GM18517 (cell line): ENCODE measurements around the gene TLCD5.

Source experiments
- ATAC-seq: cut with Tn5 transposase; IDR thresholded peaks from one replicate; pipeline ENCODE4 v1.9.1; 2021; ENCODE audit warnings: mild to moderate bottlenecking, moderate library complexity; ENCODE audit not compliant: unreplicated experiment

TLCD5 gene

DNA sequence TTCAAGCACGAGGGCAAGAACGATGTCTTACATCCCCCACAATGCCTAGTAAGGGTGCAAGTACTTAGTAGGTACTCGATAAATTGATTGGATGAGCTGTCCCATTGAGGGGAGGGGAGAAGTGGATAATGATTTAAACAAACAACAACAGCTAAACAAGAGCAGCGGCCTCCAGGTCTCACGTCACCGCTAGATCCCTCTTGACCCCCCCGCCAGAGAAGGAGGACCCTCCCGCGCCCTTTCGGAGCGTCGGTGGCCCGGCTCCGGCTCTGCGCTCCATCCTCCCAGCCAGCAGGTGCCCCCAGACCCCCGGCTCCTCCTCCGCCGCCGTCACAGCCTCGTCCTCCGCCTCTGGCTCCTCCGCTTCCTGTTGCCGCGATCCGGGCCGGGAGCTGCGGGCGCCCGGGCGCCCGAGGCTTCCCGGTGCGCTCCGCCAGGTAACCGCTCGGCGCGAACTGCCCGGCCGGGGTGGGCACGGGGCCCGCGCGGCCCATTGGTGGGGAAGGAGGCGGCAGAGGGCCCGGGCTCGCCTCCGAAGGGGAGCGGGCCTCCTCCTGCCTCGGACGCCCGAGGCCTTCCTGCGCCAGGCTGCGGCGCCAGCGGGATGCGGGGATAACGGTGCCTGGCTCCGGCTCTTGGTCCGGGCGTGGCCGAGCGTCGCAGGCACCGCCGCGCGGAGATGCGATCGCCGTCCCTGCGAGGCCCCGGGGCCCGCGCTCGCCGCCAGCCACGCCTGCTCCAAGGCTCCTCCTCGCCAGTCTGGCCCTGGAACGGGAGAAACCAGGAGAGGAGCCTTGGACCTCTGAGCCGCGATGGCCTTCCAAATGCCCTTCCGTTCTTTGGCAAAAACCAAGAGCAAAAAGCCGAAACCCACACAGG lies at the start of gene TLCD5:
TSS of gene TLCD5 (plus strand) at position 368 of the 879 bp plus-strand sequence. CDS start 2,143 bp downstream, outside the sequence.
- no peak for ATAC-seq

DNA sequence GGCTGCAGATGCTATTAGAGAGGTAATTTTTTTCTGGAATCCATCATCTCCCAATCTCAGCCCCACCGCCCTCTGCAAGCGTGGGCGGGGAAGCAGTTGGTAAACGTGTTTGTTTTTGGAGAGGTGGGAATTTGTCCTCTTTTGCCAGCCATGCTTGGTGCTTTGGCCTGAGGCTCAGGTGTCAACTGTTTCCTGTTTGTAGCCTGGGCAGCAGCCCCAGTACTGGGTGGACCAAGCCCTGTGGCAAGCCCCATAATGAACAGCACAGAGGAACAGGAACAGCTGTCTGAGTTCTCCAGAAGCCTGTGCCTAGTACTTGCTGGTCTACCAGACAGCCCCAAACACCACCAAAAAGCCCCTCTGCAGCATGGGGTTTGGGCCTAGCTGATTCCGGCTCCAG lies 45.6 kb upstream of the TLCD5 start:
- no peak for ATAC-seq

DNA sequence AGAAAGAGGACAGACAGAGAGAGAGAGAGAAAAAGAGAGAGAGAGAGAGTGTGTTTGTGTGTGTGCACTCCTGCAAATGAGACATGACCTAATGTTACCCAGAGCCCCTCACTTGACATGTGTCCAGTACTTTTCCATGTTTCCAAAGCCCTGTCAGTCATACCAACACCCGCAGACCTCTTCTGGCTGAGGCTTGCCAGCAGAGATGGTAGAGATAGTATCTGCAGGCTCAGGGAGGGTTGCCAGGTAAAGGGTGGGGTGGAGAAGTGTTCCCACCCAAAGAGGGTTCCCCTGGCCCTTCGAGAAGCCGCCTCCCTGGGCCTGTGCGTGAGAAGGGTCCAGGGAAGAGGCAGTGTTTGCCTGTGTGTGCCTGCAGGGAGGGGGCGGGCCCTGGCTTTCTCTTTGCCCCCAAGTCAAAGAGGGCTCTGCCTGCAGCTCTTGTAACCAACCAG lies 44.5 kb upstream of the TLCD5 start:
- no peak for ATAC-seq

DNA sequence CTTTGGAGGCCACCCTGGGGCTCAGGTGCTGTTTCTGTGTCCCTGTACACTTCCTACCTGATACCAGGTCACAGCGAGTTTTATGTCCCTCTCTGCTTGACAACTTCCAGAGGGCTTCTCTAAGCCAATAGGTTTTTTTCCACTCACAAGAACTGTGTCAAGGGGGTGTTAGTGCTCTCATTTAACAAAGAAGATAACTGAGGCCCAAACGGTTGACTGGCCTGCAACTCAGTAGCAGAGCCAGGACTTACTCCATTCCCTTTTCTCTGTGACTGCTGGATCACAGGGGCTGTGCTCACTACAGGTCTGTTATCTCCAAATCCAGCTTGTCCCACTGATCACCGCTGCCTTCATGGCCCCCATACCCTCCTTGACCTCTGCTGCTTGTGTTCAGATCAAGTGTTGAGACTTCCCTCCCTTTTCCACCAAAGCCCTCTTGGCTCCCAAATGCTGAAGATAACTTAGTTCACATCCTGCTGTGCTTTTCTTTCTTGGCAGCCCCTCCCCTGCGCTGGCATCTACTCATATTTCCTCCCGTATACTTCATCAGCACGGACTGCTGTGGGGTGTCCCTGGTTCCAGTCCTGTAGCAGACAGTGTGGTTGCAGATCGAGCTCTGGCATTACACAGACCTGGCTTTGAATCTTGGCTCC lies 43.8 kb upstream of the TLCD5 start:
- no peak for ATAC-seq

DNA sequence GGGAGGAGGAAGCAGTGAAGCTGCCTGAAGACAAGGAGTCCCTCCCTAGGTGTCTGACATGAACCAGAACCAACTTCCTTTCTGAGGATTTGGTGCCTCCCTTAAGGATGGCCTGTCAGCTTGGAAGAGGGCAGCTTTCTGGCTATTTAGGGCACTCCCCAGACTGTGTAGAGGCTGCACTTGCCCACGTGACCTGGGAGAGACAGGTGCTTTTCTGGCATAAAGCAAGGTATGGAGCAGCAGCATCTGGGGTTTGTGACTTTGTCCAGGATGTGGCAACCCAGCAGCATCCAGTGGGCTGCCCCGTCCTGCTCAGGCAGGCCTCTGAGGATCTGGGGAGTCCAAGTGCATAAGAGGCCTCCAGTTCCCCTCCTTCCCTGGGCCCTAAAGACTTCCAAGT lies 42.0 kb upstream of the TLCD5 start:
- no peak for ATAC-seq

DNA sequence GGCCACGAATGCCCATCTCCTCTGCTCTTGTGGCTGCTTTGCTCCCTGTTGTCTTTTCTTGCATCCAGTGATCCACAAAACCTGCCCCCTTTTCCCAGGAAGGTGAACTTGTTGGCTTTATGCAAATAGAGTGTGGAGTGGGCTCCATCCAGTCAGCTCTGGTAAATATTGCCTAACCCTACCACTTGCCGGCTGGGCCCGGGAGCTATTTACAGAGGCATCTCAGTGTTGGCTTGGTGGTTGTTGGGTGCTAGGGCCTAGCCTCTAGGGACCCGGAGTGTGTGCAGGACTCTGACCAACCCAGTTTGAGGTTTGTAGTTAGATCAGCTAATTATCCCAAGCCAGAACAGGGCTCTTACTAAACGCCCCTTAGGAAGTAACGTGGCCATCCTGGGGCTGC lies 40.8 kb upstream of the TLCD5 start:
- no peak for ATAC-seq

DNA sequence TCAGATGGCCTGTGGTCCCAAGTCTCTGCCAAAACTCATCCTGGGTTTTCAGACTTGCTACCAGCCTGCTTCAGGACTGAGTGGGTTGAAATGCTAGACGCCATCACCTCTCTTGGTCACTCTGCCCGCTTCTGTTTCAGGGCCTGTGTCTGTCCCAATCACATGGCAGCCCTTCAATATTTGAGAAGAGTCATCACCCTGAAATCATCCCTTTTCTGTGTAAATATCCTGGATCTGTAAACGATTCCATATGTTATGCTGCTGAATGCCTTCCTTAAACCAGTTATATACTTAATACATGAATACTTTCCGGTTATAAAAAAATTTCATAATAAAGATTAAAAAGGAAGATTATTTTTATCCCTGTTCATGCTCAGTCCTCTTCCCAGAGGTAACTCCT lies 39.8 kb upstream of the TLCD5 start:
- ATAC-seq, result no peak

DNA sequence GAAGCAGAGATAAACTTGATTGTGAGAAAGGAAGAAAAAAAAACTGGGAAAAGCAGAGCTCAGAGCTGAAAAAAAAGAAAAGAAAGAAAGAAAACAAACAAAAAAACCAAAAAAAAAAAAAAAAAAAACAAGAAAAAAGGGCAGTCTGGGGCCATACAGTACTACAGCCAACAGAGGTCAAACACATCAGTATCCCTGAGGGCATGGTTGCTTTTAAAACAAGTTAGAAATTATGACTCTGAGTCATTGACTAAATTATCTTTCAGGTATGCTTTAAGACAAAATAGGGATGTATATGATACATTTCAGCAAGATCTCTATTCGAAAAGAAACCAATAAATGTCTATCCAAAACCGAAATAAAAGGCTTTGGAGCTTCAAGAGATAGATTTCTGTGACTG lies 37.1 kb upstream of the TLCD5 start:
- no peak for ATAC-seq

DNA sequence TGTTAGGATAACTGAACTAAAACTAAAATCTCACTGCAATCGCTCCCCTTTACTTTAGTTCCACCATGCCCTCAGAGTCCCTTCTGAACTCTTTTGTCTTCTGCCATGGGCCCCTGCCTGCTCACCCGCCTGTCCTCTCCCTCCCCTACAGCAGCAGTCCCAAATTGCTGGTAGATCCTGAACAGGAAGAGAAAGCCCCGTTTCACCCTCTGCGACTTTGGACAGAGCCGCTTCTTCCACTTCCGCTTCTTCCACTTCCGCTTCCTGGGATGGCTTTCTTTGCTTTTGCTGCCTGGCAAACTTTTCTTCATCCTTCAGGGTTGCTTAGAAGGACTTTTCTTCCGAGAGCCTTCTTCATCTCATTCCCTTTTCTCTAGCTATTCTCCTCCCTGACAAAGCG lies 35.7 kb upstream of the TLCD5 start:
- ATAC-seq, result no peak

DNA sequence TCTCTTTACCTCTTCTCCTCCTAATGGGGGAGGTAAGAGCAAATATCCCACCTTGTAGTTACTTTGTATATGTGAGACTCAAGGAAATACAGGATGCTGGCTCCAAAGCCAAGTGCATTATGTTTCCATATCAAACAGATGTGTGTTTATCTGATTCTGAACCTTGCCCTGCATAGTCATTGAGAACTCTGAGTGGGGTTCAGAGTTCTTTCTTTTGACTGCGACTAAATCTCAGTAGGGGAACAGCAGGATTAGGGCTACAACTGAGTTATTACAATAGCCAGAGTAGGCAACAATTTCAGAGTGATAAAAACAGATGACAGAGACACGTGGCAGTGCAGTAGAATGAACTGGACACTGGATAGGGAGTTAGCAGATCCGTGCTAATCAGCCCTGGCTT lies 34.1 kb upstream of the TLCD5 start:
- no peak for ATAC-seq

DNA sequence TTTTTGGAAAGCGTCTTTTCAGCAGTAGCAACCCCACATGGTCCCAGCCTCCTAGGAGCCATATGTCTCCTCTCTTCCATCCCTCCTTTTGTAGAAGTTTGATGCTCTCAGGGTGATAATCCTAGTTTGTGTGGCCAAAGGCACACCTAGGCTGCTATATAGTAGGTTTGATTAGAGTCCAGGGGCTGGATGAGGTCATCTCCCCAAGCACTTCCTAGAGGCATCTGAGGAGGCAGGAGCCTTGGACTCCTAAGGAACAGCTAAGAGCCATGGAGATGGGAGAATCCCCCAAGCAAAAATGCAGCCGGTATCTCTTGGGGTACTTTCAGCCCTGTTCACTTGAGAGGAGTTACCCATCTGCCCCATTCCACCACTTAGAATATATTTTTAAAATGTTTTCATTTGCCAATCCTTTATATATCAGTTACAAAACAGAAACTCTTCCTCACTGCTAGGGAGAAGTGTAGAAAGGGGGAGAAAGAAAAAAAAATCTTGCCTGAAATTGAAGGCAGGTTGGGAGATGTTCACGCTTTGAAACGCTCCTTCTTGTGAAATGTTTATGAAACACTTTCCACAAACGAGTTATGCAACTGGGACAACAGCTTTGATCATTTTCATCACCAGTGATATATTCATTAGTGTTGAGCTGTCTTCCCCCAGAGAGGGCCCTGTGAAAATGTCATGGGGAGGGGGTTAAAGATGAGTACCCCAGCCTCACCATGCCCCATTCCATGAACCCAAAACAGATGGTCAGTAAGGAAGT lies 31.9 kb upstream of the TLCD5 start:
- ATAC-seq, result no peak

DNA sequence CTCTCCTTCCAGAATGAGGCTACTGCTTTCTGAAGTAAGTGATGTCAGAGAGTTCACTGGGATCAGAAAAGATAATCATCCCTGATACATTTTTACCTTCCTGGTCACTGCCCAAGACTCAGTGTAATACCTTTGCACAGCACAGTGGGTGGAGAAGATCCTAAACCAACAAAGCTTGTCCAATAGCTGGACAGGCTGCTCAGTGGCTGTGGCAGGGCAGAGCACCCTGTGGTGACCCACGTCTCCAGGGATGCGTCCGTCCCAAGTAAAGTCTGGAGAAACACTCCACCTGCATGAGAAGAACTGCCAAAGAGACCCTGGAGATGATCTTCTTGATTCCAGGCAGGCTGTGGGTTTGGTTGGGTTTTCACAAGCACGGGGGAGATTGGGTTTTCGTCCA lies 31.0 kb upstream of the TLCD5 start:
- ATAC-seq, result no peak

DNA sequence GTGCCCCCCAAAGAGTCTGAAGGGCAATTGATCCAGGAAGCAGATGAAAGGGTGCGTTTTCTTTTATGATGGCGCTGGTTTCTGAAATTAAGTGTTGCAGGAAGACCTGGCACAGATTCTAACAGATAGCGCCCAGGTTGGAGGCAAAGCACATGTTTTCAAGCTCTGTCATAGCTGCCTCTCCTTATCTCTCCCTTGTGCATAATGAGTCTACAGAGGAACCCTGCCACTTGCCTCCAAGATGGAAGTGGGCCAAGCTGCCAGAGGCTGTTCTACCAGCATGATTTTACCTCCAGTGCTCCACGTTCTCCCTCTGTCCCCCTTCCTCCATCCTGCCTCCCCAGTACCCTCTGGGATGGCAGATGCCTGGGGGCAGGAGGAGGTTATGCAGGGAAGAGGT lies 30.0 kb upstream of the TLCD5 start:
- no peak for ATAC-seq

DNA sequence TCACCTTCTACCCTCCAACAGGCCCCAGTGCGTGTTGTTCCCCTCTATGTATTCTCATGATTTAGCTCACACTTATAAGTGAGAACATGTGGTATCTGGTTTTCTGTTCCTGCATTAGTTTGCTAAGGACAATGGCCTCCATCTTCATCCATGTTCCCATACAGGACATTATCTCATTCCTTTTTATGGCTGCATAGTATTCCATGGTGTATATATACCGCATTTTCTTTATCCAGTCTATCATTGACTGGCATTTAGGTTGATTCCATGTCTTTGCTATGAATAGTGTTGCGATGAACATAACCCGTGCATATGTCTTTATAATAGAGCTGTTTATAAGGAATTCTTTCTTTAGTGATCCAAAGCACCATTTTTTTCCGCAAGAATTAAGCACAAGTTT lies 28.5 kb upstream of the TLCD5 start:
- no peak for ATAC-seq

DNA sequence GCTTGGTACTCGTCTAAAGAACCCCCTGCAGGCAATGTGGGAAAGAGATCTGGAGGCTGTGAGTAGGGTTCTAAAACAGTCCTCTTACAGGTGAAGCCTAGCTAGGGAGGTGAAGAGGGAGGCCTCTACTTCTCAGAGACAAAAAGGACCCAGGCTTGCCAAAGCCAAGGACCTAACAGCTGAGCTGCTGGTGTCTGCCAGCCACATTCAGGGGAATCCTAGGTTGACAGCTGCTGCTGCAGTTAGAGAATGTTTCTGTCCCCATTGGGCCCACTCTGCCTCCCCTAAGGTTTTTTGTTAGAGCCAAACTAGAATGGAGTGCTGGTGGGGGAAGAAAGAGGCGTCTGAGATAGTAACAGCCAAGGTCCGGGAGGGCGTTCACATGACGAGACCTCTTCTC lies 26.6 kb upstream of the TLCD5 start:
- ATAC-seq, result no peak

DNA sequence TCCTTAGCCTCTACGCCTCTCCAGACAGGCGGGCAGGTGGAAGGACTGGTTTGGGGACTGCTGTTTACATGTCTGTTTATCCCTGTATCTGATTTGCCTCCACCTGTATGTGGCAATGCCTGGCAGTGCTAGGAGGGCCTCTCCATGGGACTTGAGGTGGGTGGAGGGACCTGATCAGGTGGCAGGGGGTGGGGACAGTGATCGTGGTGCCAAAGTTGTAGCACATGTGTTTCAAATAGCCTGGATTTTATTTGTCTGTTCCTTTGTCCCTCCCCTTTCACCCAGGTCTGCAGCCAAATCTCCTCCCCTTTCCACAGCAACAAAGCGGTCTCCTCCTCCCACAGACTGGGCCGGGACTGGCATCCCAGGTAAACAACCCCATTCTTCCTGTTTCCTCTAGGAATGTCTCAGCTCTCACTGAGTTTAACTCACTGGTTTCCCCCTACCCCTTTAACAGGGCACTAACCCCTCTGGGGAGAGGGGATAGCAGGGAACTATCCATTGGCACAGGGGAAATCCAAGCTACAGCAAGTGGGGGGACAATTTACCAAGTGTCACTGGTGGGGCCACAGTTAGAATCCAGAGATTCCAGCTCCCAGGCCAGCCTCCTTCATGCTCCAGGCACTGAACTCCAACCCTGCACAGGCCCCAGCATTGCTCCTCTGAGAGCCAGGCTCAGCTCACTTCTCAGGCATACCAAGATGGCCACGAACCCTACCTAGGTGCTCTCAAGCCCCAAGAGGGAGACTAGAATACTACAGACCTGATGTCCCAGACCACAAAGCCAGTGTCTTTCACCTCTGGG lies 22.9 kb upstream of the TLCD5 start:
- no peak for ATAC-seq

DNA sequence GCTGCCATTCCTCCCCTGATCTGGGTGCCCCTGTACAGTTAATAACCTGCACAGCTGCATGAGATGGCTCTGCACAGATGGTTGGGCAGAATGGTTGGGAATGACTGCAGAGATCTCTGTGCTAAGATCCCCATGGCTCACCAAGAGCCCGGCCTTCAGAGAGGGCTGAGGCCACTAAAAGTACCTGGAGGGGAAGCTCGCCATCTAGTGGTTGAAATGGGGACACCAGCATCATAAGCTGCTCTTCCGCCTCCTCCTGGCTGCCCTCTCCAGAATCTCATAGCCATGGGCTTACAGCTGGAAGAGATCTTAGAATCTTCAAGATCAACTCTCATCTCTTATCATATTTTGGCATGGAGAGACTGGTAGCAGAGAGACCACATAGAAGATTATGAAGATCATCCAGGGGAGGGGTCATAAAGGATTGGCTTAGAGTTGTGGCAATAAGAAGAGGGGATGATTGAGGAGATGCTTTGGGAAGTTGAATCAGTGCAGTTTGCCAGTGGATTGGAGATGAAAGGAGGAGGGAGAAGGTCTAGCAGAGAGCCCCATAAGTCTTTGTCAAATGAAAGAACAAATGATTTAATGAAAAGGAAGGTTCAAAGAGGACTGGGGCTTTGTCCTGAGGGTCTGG lies 22.0 kb upstream of the TLCD5 start:
- ATAC-seq, result no peak

DNA sequence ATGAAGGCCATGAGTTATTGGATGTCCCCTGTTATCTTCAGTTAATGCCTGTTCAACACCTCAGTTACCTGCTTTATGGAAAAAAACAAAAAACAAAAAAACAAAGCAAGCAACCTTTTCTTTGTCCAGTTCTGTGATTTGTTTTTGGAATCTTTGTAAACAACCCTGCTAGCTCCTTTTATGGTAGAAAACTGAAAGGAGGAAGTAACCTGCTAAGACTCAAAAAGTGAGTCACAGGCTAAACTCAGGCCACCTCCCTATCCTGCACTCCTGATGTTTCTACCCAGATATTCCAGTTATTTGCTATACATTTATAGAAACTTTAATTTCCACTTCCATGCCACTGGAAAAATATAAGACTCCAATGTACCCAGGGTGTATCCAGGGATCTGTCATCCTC lies 20.6 kb upstream of the TLCD5 start:
- ATAC-seq, result no peak

DNA sequence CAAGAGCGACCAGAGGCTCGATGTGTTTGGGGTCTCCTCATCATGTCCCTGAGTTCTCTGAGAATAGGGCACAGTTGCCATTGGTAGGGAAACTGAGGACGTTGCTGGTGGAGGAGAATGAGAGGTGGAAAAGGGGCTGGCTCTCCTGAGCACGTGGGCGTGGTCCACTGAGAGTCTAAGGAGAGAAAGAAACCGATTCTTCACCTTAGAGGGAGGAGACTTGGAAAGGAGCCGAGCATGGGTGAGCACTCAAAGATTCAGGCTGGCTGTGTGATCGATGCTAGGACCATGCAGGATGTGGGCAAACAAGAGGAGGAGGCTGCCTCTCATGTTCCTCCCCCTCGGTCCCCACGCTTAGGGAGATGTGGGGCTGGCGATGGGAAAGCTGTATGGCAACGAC lies 19.8 kb upstream of the TLCD5 start:
- ATAC-seq, result no peak

DNA sequence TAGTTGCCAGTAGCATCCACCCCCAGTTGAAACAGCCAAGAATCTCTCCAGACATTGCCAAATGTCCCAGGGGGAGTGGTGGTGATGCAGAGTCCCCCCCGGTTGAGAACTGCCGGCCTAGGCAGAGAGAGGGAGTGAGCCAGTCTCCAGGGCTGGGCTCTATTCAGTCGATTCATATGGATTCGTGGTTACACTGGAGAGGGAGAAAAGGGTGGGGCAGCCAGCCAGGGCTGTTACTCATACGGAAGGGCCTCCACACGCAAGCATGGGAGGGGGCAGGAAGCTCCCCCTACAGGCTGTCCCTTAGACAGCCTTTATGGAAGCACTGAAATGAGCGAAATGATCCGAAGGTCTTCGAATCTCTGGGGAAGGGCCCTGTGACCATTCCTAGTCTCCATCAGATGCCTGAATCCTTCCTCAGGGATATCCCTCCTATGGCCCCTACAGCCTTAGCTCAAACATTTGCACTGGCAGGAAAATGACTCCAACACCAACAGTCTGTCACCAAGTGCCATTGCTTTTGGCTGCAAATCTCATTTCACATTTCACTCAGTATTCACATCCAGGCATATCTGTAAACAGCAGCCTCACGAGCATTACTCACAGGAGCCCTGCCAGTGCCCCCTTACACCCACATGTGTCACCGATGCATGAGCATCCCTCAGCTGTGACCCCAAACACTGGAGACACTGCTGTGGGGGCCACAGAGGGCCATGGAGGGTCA lies 18.4 kb upstream of the TLCD5 start:
- ATAC-seq, result no peak
